Astrocyte of the spinal cord (primary cell): ENCODE measurements around the gene NANOG.
A peak's percentile ranks its signal among the peaks of the same experiment; 100 is the strongest.
"Not testable (repeated sequence)": the region's sequence is repeated elsewhere in the genome, so short reads cannot be mapped to it uniquely, and the experiment has no call there.

Experiments
- DNase-seq: peaks from one replicate; pipeline ENCODE4 v3.0.0; 2011; ENCODE audit warnings: low read depth, low spot score
- H3K4me3 ChIP-seq: 2 replicates; pipeline ENCODE4 v1.5.1; 2011; ENCODE audit warnings: low read depth, mild to moderate bottlenecking, low read length, moderate library complexity
- CTCF ChIP-seq: IDR thresholded peaks from 2 replicates; pipeline ENCODE4 v1.5.1; 2012; ENCODE audit warnings: low read depth, mild to moderate bottlenecking, low read length, inconsistent platforms
- in situ Hi-C: cut with HindIII; loops from 2 replicates; pipeline ENCODE4 v1.10.0; 2017; ENCODE audit warnings: low sequenced_read_pairs

The NANOG gene

GRCh38 chr12:7806863-7807487 is 17.8 kb downstream of the NANOG start:
- no peak overlapping the region for H3K4me3 ChIP-seq
- TF ChIP-seq CTCF, result peak; percentile 97
- in situ Hi-C loops, result no loop called here
- DNase-seq, result peak; percentile 61

- DNase-seq, H3K4me3 ChIP-seq, in situ Hi-C loops: not testable (repeated sequence)
Measured at GRCh38 chr12:7825754-7826153, 36.6 kb downstream of the NANOG start.

DNA sequence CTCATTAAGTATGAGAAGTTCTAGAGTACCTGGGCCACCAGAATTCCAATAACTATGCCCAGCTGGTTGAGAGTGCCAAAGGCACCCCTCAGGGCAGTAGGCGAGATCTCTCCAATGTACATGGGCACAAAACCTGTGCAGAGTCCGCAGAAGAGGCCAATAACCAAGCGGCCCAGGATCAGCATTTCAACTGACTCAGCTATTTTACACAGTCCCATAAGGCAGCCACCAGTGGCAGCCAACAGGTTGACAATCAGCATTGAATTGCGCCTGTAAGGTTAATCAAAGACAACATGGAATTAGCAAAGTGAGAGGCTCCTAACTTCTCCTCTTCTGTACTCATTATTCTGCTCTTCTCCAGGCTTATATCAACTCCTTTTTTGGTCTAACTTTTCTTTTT is 40.5 kb downstream of the NANOG start:
- DNase-seq, result not testable (repeated sequence)

GRCh38 chr12:7832059-7832696 is 43.0 kb downstream of the NANOG start:
- peak; percentile 50 for DNase-seq
- in situ Hi-C loops, result no loop called here
- TF ChIP-seq CTCF, result peak; percentile 69
- H3K4me3 ChIP-seq, result no peak overlapping the region

More for the DNA sequence above, 40.5 kb downstream of the NANOG start:
- in situ Hi-C loops, H3K4me3 ChIP-seq: not testable (repeated sequence)

DNA sequence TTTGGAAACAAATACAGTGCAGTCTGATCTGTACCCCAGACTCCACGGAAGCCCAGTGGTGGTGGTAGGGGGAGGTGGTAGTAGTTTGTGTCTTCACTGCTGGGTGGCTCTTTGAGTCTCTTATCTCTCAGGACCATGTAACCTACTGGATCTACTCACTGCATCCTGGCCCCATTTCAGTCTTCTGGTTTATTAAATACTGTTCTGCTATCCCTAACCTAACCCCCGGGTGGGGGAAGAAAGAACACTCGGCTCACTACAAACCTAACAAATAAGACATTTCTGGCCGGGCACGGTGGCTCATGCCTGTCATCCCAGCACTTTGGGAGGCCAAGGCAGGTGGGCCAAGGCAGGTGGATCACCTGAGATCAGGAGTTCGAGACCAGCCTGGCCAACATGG is 44.0 kb downstream of the NANOG start:
- H3K4me3 ChIP-seq, in situ Hi-C loops, DNase-seq: not testable (repeated sequence)

DNA sequence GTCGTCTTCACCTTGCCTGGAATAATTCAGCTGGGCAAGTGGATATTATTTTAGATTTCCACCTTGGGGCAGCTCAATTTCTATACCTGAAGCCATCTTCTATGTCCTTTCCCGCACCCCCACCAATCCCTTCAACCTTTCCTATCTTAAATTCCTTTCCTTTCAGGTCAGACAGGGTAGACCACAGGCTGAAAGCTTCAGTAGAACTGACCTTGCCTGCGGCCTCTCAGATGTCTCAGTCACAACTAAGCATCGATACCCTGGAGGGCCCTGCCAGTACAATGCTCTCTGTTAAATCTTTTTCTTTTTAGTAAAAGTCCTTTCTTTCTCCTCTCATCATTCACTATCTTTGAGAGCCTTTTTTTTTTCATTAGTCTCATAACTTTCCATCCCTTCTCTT is 44.6 kb downstream of the NANOG start:
- DNase-seq, result no peak
- H3K4me3 ChIP-seq, result no peak overlapping the region
- no peak for TF ChIP-seq CTCF
- in situ Hi-C loops, result no loop called here

- in situ Hi-C loops, result no loop called here
- no peak for DNase-seq
Measured at GRCh38 chr12:7834701-7835100, 45.5 kb downstream of the NANOG start.

More at GRCh38 chr12:7834701-7835100, 45.5 kb downstream of the NANOG start:
- no peak overlapping the region for H3K4me3 ChIP-seq
- no peak for TF ChIP-seq CTCF
